ENCODE data around the gene CIBAR2. TPM values are rescaled to one million over a fixed set of nuclear protein-coding genes. Genes with fewer than 3 reads are reported as not detected.

CIBAR2 gene
- total RNA-seq, 1 experiment from 2014 or later: not detected

GRCh38 chr16:85149776-85150175 is 37.5 kb upstream of the CIBAR2 start:
- Histone ChIP-seq H3K4me1 (ENCODE audit: insufficient read depth, low read length) (no peaks in the 10 kb centered on the region), H3K27ac (ENCODE audit: insufficient read length, low read depth, low read length) (no peak overlapping the region), H3K18ac (ENCODE audit: insufficient read length, low read depth, low read length) (no peak overlapping the region), H3K9me3 (ENCODE audit: control insufficient read depth, low read depth, low read length) (no peaks in the 10 kb centered on the region), H3K79me2 (ENCODE audit: insufficient read depth, low read length) (no peaks in the 10 kb centered on the region), H2BK12ac (ENCODE audit: insufficient read length, low read depth, low read length) (no peak overlapping the region), H2BK20ac (ENCODE audit: low read depth, low read length, poor library complexity, severe bottlenecking) (no peak overlapping the region), H2AFZ (ENCODE audit: low read length) (no peak overlapping the region), H3K79me1 (ENCODE audit: insufficient read depth, low read depth, low read length, poor library complexity, severe bottlenecking) (no peaks in the 10 kb centered on the region), H2BK120ac (ENCODE audit: low read depth, low read length, poor library complexity, severe bottlenecking) (no peak overlapping the region), H4K8ac (replicated peaks; ENCODE audit: insufficient read length, low read depth, low read length) (no peak overlapping the region), H3K23me2 (ENCODE audit: insufficient read length, low read depth, low read length, poor library complexity, severe bottlenecking) (no peaks in the 10 kb centered on the region), H3K56ac (ENCODE audit: insufficient read length, low read depth, low read length) (no peak overlapping the region), H3K9ac (ENCODE audit: extremely low read depth, insufficient read length, low read length) (no peak overlapping the region), H3K23ac (ENCODE audit: insufficient read length, low read depth, low read length) (no peak overlapping the region), H2AK5ac (ENCODE audit: insufficient read length, low read length) (no peak overlapping the region), H3K4me2 (ENCODE audit: insufficient read depth, insufficient read length, low read length) (no peak overlapping the region), H3K14ac (ENCODE audit: insufficient read depth, low read length) (no peak overlapping the region), H4K20me1 (ENCODE audit: control insufficient read depth, insufficient read depth, insufficient read length) (no peaks in the 10 kb centered on the region), H2BK5ac (ENCODE audit: insufficient read length, low read length) (no peak overlapping the region), H3K4ac (ENCODE audit: low read depth, low read length) (no peak overlapping the region), H4K5ac (ENCODE audit: insufficient read length, low read depth, low read length) (no peak overlapping the region), H4K91ac (ENCODE audit: insufficient read length, low read depth, low read length) (no peak overlapping the region), H3K27me3 (ENCODE audit: insufficient read depth, low read length) (no peaks in the 10 kb centered on the region), H2BK15ac (ENCODE audit: low read depth, low read length) (no peak overlapping the region), H3T11ph (ENCODE audit: low read length) (no peak overlapping the region)
- Mint-ChIP-seq H3K27me3 (ENCODE audit: low read depth) (peaks cover 4% of the 10 kb centered on the region; the same call in 1 of the 2 replicates), H3K27ac (no peak overlapping the region), H3K4me3 (no peak overlapping the region), H3K36me3 (ENCODE audit: insufficient read depth in 1 of 3, low read depth in 3 of 3) (no peaks in the 10 kb centered on the region; a peak in 1 of 7 replicates), H3K4me1 (peaks cover 3 to 7% of the 10 kb centered on the region in 2 experiments; a peak in 2 of 4 replicates), H3K9me3 (no peaks in the 10 kb centered on the region)
- no peak for TF ChIP-seq CTCF (conservative IDR thresholded peaks at IDR 0.05)
- no CpG with 5 or more reads among the region's 14 CpGs for WGBS (ENCODE audit: extremely low coverage, insufficient read length, low lambda C conversion rate)
- DNase-seq: no peak

Measured in H9 (cell line).